B cell (primary cell): ENCODE results near the gene SPHK1. TPM values are rescaled to one million over a fixed set of nuclear protein-coding genes. Genes with fewer than 3 reads are reported as not detected.

Source experiments
- ATAC-seq: fragments of 200-7000 bp; cut with Tn5 transposase; one replicate; pipeline ENCODE4 v1.10.0; 2021; ENCODE audit warnings: low read depth, mild to moderate bottlenecking, moderate number of reproducible peaks, moderate library complexity
- CTCF ChIA-PET: fragments of 350-600 bp; sonication (Branson Sonifier 250); formaldehyde crosslinking; loops from one replicate; lab custom pipeline; 2021; ENCODE audit warnings: antibody characterized with exemption, inconsistent platforms; lab: Charles Lee
- POLR2A ChIA-PET: fragments of 350-600 bp; sonication (Branson Sonifier 250); formaldehyde crosslinking; loops from one replicate; lab custom pipeline; 2021; ENCODE audit warnings: antibody characterized with exemption; lab: Charles Lee
- DNase-seq: peaks from one replicate; pipeline ENCODE4 v3.0.0; 2013
- H2AFZ ChIP-seq: 2 replicates; pipeline ENCODE4 v1.6.1; 2012; ENCODE audit warnings: mild to moderate bottlenecking, low read depth, low read length; ENCODE audit not compliant: insufficient read depth, poor library complexity, severe bottlenecking
- H3K27ac ChIP-seq, 2 donors: 1 replicate in 1 of 2; 2 replicates in 1 of 2; pipeline ENCODE4 v1.5.1; 2012 to 2013; ENCODE audit warnings: low read length in 2 of 2, mild to moderate bottlenecking in 2 of 2, moderate library complexity in 1 of 2
- H3K27me3 ChIP-seq, 4 experiments: fragments of 200-600 bp in 1 of 4; sonication (generic) in 1 of 4; replicated peaks in 1 of 4; 1 replicate in 2 of 4; 2 replicates in 2 of 4; pipeline versions ENCODE4 v1.6.1 to v1.7.0; 2013 to 2016; ENCODE audit warnings: low read length in 3 of 4, mild to moderate bottlenecking in 2 of 4, mixed read lengths in 1 of 4, moderate library complexity in 1 of 4; ENCODE audit not compliant: insufficient read depth in 4 of 4, control insufficient read depth in 3 of 4; ENCODE audit errors: control extremely low read depth in 1 of 4
- H3K36me3 ChIP-seq, 2 experiments: replicated peaks in 1 of 2; 1 replicate in 1 of 2; 2 replicates in 1 of 2; pipeline versions ENCODE4 v1.6.1 to v1.7.1; 2013; ENCODE audit warnings: low read length in 1 of 2; ENCODE audit not compliant: insufficient read depth in 2 of 2, control insufficient read depth in 1 of 2; ENCODE audit errors: control extremely low read depth in 1 of 2, extremely low read depth in 1 of 2
- H3K4me1 ChIP-seq, 2 donors: fragments of 200-600 bp in 1 of 2; sonication (generic) in 1 of 2; 1 replicate in 1 of 2; 2 replicates in 1 of 2; pipeline versions ENCODE4 v1.5.1 to v1.6.1; 2013 to 2017; ENCODE audit warnings: low read length in 2 of 2; ENCODE audit not compliant: control insufficient read depth in 2 of 2, insufficient read depth in 2 of 2
- H3K4me2 ChIP-seq: replicated peaks from 2 replicates; pipeline ENCODE3; 2012; ENCODE audit warnings: mild to moderate bottlenecking, low read depth, low read length; ENCODE audit not compliant: poor library complexity, severe bottlenecking
- H3K4me3 ChIP-seq, 5 experiments: fragments of 200-600 bp in 1 of 5; sonication (generic) in 1 of 5; 1 replicate in 3 of 5; 2 replicates in 2 of 5; pipeline versions ENCODE4 v1.5.1 to v1.7.0; 2011 to 2016; ENCODE audit warnings: low read length in 4 of 5, mild to moderate bottlenecking in 4 of 5, low read depth in 2 of 5, control low read depth in 1 of 5, moderate library complexity in 1 of 5; ENCODE audit not compliant: insufficient read depth in 1 of 5; ENCODE audit errors: control extremely low read depth in 1 of 5, extremely low read depth in 1 of 5
- H3K79me2 ChIP-seq: fragments of 200-600 bp; sonication (generic); one replicate; pipeline ENCODE4 v1.6.0; 2016; ENCODE audit warnings: low read length; ENCODE audit not compliant: control insufficient read depth, insufficient read depth
- H3K9ac ChIP-seq: fragments of 200-600 bp; sonication (generic); 2 replicates; pipeline ENCODE4 v1.6.1; 2017; ENCODE audit warnings: mild to moderate bottlenecking, low read length, moderate library complexity
- H3K9me3 ChIP-seq, 3 donors: one replicate each; pipeline versions ENCODE4 v1.6.1 to v1.7.1; 2013; ENCODE audit warnings: low read length in 2 of 3; ENCODE audit not compliant: control insufficient read depth in 2 of 3, insufficient read depth in 1 of 3; ENCODE audit errors: control extremely low read depth in 1 of 3
- H4K20me1 ChIP-seq: 2 replicates; pipeline ENCODE4 v1.6.0; 2012; ENCODE audit warnings: mild to moderate bottlenecking, low read length; ENCODE audit not compliant: insufficient read depth, control insufficient read depth, poor library complexity, severe bottlenecking
- H3K27ac Mint-ChIP-seq: one replicate; pipeline ENCODE4 v1.8.0; 2021; ENCODE audit warnings: mixed read lengths
- H3K27me3 Mint-ChIP-seq: one replicate; pipeline ENCODE4 v1.8.0; 2021; ENCODE audit warnings: mixed read lengths
- H3K4me1 Mint-ChIP-seq: one replicate; pipeline ENCODE4 v1.8.0; 2021; ENCODE audit warnings: mixed read lengths
- H3K4me3 Mint-ChIP-seq: one replicate; pipeline ENCODE4 v1.8.0; 2021; ENCODE audit warnings: mixed read lengths
- H3K9me3 Mint-ChIP-seq: one replicate; pipeline ENCODE4 v1.8.0; 2022; ENCODE audit warnings: mixed read lengths; ENCODE audit not compliant: insufficient read depth
- EZH2 ChIP-seq: IDR thresholded peaks from 2 replicates; pipeline ENCODE4 v1.6.1; 2012; ENCODE audit warnings: borderline replicate concordance, low read depth, mild to moderate bottlenecking, moderate library complexity, low read length; ENCODE audit not compliant: insufficient read depth, poor library complexity, severe bottlenecking
- WGBS: methylation state at CpG from one replicate; pipeline ENCODE4 v1.1.5; 2013; ENCODE audit warnings: missing lambda C conversion rate; ENCODE audit not compliant: insufficient coverage; 5-methylcytosine and 5-hydroxymethylcytosine counted together
- intact Hi-C: fragments of 100-400 bp; cut with micrococcal nuclease; formaldehyde crosslinking; loops from one replicate; pipeline ENCODE4 v1.10.0; 2022
- polyA plus RNA-seq: library from polyadenylated mRNA; depleted of rRNA; stranded (reverse); fragments of >200 nt; gene quantifications from 2 replicates; pipeline ENCODE4 v1.2.3, GENCODE V29; 2012
- total RNA-seq, 2 donors: library from RNA; stranded (reverse); fragments of 120-200 nt in 1 of 2; gene quantifications; 1 replicate in 1 of 2; 2 replicates in 1 of 2; pipeline versions ENCODE4 v1.2.3 to v1.2.4, GENCODE V29; 2013 to 2022
- TF ChIP-seq, protein P1 (sequence below): fragments of 200-600 bp; IDR thresholded peaks from one replicate; pipeline ENCODE4 v1.8.0; 2022; ENCODE audit warnings: antibody characterized with exemption, mild to moderate bottlenecking

Gene SPHK1
- total and polyA plus RNA-seq, 2 donors (not counting 1 experiment from before 2014, with no cell fraction given) = 1.1 to 2.4 TPM

DNA sequence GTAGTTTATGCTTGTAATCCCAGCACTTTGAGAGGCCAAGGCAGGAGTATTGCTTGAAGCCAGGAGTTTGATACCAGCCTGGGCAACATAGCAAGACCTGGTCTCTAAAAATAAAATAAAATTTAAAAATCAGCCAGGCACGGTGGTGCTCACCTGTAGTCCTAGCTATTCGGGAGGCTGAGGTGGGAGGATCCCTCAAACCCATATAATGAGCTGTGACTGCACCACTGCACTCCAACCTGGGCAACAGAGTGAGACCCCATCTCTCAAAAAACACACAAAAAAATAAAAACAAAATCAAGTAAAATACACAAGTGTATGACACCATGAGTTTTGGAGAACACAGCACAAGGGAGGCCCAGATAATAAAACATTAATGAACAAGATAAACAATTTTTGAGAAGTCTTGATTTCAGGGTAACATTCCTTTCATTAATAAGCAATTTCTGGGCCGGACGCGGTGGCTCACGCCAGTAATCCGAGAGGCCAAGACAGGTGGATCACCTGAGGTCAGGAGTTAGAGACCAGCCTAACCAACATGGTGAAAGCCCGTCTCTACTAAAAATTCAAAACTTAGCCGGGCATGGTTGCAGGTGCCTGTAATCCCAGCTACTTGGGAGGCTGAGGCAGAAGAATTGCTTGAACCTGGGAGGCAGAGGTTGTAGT is 48.6 kb upstream of the SPHK1 start:
- intact Hi-C loops = no loop called here
- TF ChIP-seq, protein P1, sequence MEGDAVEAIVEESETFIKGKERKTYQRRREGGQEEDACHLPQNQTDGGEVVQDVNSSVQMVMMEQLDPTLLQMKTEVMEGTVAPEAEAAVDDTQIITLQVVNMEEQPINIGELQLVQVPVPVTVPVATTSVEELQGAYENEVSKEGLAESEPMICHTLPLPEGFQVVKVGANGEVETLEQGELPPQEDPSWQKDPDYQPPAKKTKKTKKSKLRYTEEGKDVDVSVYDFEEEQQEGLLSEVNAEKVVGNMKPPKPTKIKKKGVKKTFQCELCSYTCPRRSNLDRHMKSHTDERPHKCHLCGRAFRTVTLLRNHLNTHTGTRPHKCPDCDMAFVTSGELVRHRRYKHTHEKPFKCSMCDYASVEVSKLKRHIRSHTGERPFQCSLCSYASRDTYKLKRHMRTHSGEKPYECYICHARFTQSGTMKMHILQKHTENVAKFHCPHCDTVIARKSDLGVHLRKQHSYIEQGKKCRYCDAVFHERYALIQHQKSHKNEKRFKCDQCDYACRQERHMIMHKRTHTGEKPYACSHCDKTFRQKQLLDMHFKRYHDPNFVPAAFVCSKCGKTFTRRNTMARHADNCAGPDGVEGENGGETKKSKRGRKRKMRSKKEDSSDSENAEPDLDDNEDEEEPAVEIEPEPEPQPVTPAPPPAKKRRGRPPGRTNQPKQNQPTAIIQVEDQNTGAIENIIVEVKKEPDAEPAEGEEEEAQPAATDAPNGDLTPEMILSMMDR = no peak
- no peak for TF ChIP-seq EZH2
- Mint-ChIP-seq H3K27me3 (no peaks in the 10 kb centered on the region), H3K27ac (no peak overlapping the region), H3K9me3 (no peaks in the 10 kb centered on the region), H3K4me3 (no peak overlapping the region), H3K4me1 (peaks cover 2% of the 10 kb centered on the region)
- H3K9me3 ChIP-seq = no peaks in the 10 kb centered on the region
- no peak overlapping the region for H3K9ac ChIP-seq
- peaks cover 26% of the 10 kb centered on the region for H3K79me2 ChIP-seq
- H4K20me1 ChIP-seq = no peaks in the 10 kb centered on the region
- ATAC-seq = no peak
- ChIA-PET POLR2A (interaction anchor here (0.7 kb wide), 1 partner anchor 124 kb away, joined by 6 read pairs; no protein-coding TSS in a partner anchor), CTCF (no interaction called here)
- WGBS = no CpG with 5 or more reads among the region's 9 CpGs
- H3K4me3 ChIP-seq = no peak overlapping the region
- no peaks in the 10 kb centered on the region for H3K4me1 ChIP-seq
- H3K4me2 ChIP-seq = no peak overlapping the region
- no peak overlapping the region for H2AFZ ChIP-seq
- peaks cover 0 to 1% of the 10 kb centered on the region in 2 experiments for H3K36me3 ChIP-seq
- H3K27me3 ChIP-seq = no peaks in the 10 kb centered on the region
- DNase-seq = no peak
- H3K27ac ChIP-seq = no peak overlapping the region

DNA sequence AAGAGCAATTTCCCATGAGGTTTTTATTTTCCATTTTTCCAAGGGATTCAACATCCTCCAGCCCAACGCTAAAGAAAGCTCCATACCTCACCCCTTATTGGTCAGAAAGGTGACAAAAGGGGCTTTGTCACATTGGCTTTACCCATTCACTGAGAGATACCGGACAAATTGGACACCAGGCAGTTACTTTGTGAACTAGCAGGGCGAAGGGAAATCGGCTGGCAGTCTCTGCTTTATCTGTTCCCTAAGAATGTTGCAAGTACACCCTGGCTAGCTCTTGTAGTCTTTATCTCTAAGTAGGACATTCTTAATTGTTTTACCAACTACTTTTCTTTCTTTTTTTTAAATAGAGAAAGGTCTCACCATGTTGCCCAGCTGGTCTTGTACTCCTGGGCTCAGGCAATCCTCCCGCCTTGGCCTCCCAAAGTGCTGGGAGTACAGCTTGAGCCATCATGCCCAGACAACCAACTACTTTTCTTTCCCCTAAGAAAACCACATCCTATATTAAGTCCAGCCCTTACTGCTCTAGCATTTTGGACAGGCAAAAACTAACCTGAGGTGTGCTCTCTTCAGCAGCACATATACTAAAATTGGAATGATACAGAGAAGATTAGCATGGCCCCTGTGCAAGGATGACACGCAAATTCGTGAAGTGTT is 47.5 kb upstream of the SPHK1 start:
- ATAC-seq = no peak
- H4K20me1 ChIP-seq = no peaks in the 10 kb centered on the region
- H3K79me2 ChIP-seq = peaks cover 26% of the 10 kb centered on the region
- no peak overlapping the region for H3K4me2 ChIP-seq
- 92% methylated on average over 5 of the region's 7 CpGs for WGBS
- H3K4me1 Mint-ChIP-seq = peaks cover 2% of the 10 kb centered on the region
- ChIA-PET POLR2A (interaction anchor here (0.7 kb wide), 1 partner anchor 125 kb away, joined by 6 read pairs; no protein-coding TSS in a partner anchor), CTCF (interaction anchor here (1.0 to 1.1 kb wide), 2 partner anchors 99 to 737 kb away, joined by 3 to 4 read pairs; no protein-coding TSS in a partner anchor)
- H3K27ac Mint-ChIP-seq = no peak overlapping the region
- TF ChIP-seq, protein P1 = no peak
- TF ChIP-seq EZH2 = no peak
- no peak overlapping the region for H2AFZ ChIP-seq
- DNase-seq = no peak
- H3K27me3 Mint-ChIP-seq = no peaks in the 10 kb centered on the region
- H3K4me3 Mint-ChIP-seq = no peak overlapping the region
- no peaks in the 10 kb centered on the region for H3K9me3 ChIP-seq
- H3K4me3 ChIP-seq = no peak overlapping the region
- H3K27ac ChIP-seq = no peak overlapping the region
- no peaks in the 10 kb centered on the region for H3K9me3 Mint-ChIP-seq
- peaks cover 0 to 1% of the 10 kb centered on the region in 2 experiments for H3K36me3 ChIP-seq
- intact Hi-C loops = no loop called here
- no peaks in the 10 kb centered on the region for H3K27me3 ChIP-seq
- H3K9ac ChIP-seq = no peak overlapping the region
- H3K4me1 ChIP-seq = no peaks in the 10 kb centered on the region
